ENCODE results near the gene HOXD13. TPM values are rescaled to one million over a fixed set of nuclear protein-coding genes. Genes with fewer than 3 reads are reported as not detected.

The HOXD13 gene
- total and polyA plus RNA-seq, 2 donors (not counting 1 experiment from before 2014, with no cell fraction given), result not detected

DNA sequence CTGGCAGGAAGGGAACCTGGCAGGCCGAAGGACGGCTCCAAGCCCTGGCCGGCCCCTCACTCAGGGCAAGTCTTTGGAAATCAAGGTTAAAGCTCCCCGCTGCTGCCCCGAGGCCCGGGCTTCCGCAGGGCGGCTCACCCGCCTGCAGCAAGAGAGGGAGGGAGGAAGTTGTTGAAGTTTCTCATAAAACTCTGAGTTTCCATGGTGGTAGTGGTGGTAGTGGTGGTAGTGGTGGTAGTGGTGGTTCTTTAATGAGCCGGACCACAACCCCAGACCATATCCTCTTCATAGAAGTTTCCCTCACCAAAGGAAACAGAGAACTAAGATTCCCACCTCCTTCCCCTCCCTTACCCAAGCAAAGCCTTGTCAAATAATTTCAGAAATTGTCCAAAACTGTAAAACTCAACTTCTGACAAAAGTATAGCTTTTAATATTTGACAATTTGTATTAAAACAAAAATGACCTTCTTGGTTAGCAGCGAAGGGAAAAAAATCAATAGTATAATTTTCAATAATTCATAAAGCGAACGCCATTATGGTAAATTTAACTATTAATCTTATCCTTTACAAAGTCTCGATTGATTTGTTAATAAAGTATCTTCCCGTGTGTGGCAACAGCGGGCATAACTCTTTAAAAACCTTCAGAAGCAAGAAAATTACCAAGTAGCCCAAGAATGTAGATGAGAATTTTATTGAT lies 22.6 kb downstream of the HOXD13 start:
- Mint-ChIP-seq H3K4me3 (no peak overlapping the region), H3K27ac (no peak overlapping the region), H3K4me1 (peaks cover 8% of the 10 kb centered on the region), H3K27me3 (peaks cover 84% of the 10 kb centered on the region), H3K9me3 (ENCODE audit: insufficient read depth) (peaks cover 4% of the 10 kb centered on the region)
- ChIA-PET POLR2A (no interaction called here), CTCF (interaction anchor here (1.0 to 1.7 kb wide), 2 partner anchors 12 to 1033 kb away, joined by 3 read pairs; no protein-coding TSS in a partner anchor)
- no peak overlapping the region for H3K27ac ChIP-seq (ENCODE audit: low read length in 2 of 2)
- H3K9ac ChIP-seq (ENCODE audit: low read length), result no peak overlapping the region
- no peak overlapping the region for H2AFZ ChIP-seq (ENCODE audit: insufficient read depth, low read depth, low read length, poor library complexity, severe bottlenecking)
- peaks cover 0 to 55% (median 2%) of the 10 kb centered on the region in 3 donors for H3K9me3 ChIP-seq (ENCODE audit: control extremely low read depth in 1 of 3, control insufficient read depth in 2 of 3, insufficient read depth in 1 of 3, low read length in 2 of 3)
- no peaks in the 10 kb centered on the region for H4K20me1 ChIP-seq (ENCODE audit: control insufficient read depth, insufficient read depth, low read length, poor library complexity, severe bottlenecking)
- no peak for TF ChIP-seq EZH2 (IDR thresholded peaks at IDR 0.05; ENCODE audit: borderline replicate concordance, insufficient read depth, low read depth, low read length, poor library complexity, severe bottlenecking)
- TF ChIP-seq, protein P1, sequence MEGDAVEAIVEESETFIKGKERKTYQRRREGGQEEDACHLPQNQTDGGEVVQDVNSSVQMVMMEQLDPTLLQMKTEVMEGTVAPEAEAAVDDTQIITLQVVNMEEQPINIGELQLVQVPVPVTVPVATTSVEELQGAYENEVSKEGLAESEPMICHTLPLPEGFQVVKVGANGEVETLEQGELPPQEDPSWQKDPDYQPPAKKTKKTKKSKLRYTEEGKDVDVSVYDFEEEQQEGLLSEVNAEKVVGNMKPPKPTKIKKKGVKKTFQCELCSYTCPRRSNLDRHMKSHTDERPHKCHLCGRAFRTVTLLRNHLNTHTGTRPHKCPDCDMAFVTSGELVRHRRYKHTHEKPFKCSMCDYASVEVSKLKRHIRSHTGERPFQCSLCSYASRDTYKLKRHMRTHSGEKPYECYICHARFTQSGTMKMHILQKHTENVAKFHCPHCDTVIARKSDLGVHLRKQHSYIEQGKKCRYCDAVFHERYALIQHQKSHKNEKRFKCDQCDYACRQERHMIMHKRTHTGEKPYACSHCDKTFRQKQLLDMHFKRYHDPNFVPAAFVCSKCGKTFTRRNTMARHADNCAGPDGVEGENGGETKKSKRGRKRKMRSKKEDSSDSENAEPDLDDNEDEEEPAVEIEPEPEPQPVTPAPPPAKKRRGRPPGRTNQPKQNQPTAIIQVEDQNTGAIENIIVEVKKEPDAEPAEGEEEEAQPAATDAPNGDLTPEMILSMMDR (IDR thresholded peaks at IDR 0.05), result no peak
- ATAC-seq (ENCODE audit: low read depth) (no peak), DNase-seq (no peak)
- no peak overlapping the region for H3K4me2 ChIP-seq (replicated peaks; ENCODE audit: low read depth, low read length, poor library complexity, severe bottlenecking)
- peaks cover 0 to 95% (median 75%) of the 10 kb centered on the region in 4 experiments for H3K27me3 ChIP-seq (replicated peaks in 1 of 4; ENCODE audit: control extremely low read depth in 1 of 4, control insufficient read depth in 3 of 4, insufficient read depth in 4 of 4, low read length in 3 of 4)
- H3K4me3 ChIP-seq (ENCODE audit: control extremely low read depth in 1 of 5, extremely low read depth in 1 of 5, insufficient read depth in 1 of 5, low read depth in 2 of 5, low read length in 4 of 5), result no peak overlapping the region
- no peaks in the 10 kb centered on the region for H3K79me2 ChIP-seq (ENCODE audit: control insufficient read depth, insufficient read depth, low read length)
- no peaks in the 10 kb centered on the region for H3K36me3 ChIP-seq (replicated peaks in 1 of 2; ENCODE audit: control extremely low read depth in 1 of 2, control insufficient read depth in 1 of 2, extremely low read depth in 1 of 2, insufficient read depth in 2 of 2, low read length in 1 of 2)
- 7% methylated on average over 9 of the region's 16 CpGs for WGBS (ENCODE audit: insufficient coverage)
- peaks cover 0 to 10% of the 10 kb centered on the region in 2 donors for H3K4me1 ChIP-seq (ENCODE audit: control insufficient read depth in 2 of 2, insufficient read depth in 2 of 2, low read length in 2 of 2)
- intact Hi-C loops (cut with micrococcal nuclease), result no loop called here

Data from B cell (primary cell).